Neuron (in vitro differentiated cells): ENCODE data around the gene MCTP2.
A peak's percentile ranks its signal among the peaks of the same experiment; 100 is the strongest.
"Not testable (repeated sequence)": the region's sequence is repeated elsewhere in the genome, so short reads cannot be mapped to it uniquely, and the experiment has no call there.

Source experiments
- H2AFZ ChIP-seq: one replicate; pipeline ENCODE4 v1.6.1; 2013; ENCODE audit warnings: low read depth, mild to moderate bottlenecking, inconsistent platforms, low read length, moderate library complexity
- H3K27me3 ChIP-seq: one replicate; pipeline ENCODE4 v1.6.1; 2013; ENCODE audit warnings: low read length; ENCODE audit not compliant: insufficient read depth
- H3K36me3 ChIP-seq: one replicate; pipeline ENCODE4 v1.6.1; 2013; ENCODE audit warnings: low read length; ENCODE audit not compliant: insufficient read depth
- H3K4me1 ChIP-seq: one replicate; pipeline ENCODE4 v1.6.1; 2013; ENCODE audit warnings: low read length; ENCODE audit not compliant: insufficient read depth
- H3K4me3 ChIP-seq: 2 replicates; pipeline ENCODE4 v1.5.1; 2013; ENCODE audit warnings: mild to moderate bottlenecking, low read length, moderate library complexity
- H3K9me3 ChIP-seq: one replicate; pipeline ENCODE4 v1.6.1; 2013; ENCODE audit warnings: low read length

The MCTP2 gene

DNA sequence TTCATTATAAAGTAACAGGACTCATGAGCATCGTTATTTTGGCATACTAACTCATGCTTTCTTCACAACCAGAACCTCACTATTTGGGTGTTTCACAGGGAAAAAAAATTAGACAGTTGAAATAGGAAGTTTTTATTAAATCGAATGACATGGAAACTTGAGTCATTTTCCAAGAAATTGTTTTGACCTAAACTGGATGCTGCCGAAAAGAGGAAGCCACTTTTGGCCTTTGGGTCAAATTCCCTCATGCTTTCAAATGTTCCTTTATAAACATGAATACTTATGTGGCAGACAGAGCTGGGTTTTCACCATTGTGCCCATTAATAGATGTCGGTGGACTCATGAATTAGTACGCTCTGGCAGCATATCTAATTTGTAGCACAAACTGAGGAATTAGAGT is 224.9 kb downstream of the MCTP2 start:
- no peak overlapping the region for H3K4me3 ChIP-seq
- no peaks in the 10 kb centered on the region for H3K27me3 ChIP-seq
- H3K9me3 ChIP-seq = no peaks in the 10 kb centered on the region
- no peak overlapping the region for H2AFZ ChIP-seq
- no peaks in the 10 kb centered on the region for H3K36me3 ChIP-seq
- peaks cover 19% of the 10 kb centered on the region for H3K4me1 ChIP-seq

DNA sequence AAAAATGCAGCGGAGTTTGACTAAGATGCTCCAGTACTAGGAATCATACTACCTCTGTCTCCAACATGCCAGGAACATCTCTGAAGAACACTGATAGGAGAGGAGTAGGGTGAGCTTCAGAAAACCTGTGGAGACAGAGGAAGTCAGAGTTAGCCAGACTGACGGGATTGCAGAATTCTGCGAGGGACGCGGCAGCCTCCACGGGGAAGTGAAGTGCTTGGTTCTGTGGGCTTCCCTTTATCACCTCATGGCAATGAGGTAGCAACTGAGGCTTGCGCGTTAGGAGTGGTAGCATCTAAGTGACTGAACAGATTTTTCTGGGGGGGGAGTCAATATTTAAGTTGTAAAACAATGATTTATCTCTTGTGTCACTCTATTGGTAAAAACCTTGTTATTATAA is 226.3 kb downstream of the MCTP2 start:
- Histone ChIP-seq H3K9me3 (no peaks in the 10 kb centered on the region), H2AFZ (no peak overlapping the region), H3K36me3 (no peaks in the 10 kb centered on the region), H3K4me1 (peaks cover 19% of the 10 kb centered on the region), H3K27me3 (no peaks in the 10 kb centered on the region), H3K4me3 (no peak overlapping the region)

DNA sequence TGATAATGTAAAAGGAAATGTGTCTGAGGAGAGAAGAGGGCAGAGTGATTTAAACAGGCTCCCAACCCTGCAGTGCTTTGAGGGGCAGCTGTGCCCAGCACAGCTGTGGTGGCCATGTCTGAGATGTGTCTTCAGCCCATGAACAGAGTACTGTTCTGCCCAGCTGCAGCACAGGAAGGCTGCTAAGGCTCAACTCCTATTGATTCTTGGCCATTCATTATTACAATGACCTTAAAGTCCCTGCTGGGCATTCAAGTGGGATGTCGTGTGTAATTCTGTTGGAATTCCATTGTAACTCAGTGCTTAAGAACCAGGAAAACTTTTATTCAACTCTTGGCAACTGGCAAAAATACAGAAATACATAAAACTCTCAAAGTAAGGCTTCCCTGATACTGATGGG is 229.3 kb downstream of the MCTP2 start:
- no peaks in the 10 kb centered on the region for H3K9me3 ChIP-seq
- no peak overlapping the region for H3K4me3 ChIP-seq
- H3K36me3 ChIP-seq = no peaks in the 10 kb centered on the region
- no peak overlapping the region for H2AFZ ChIP-seq
- peaks cover 19% of the 10 kb centered on the region for H3K4me1 ChIP-seq
- H3K27me3 ChIP-seq = no peaks in the 10 kb centered on the region

DNA sequence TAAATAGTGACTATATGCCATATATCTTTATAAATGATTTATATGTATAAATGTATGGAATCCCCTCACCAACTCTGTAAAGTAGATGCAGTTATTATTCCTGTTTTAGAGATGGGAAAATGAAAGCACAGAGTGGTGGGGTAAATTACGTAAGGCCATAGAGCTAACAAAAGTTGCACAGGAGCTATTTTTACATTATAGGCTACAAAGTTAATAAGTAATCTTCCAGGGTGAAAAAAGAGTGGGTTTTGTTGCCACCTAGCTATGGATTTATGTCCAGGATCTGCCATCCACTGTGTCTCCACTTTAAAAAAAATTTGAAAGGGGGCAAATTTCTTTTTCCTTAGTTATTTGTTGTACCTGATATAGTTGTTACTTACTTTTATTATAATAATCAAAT is 235.7 kb downstream of the MCTP2 start:
- no peak overlapping the region for H2AFZ ChIP-seq
- H3K4me1 ChIP-seq = no peaks in the 10 kb centered on the region
- no peaks in the 10 kb centered on the region for H3K36me3 ChIP-seq
- H3K9me3 ChIP-seq = no peaks in the 10 kb centered on the region
- H3K4me3 ChIP-seq = no peak overlapping the region
- H3K27me3 ChIP-seq = no peaks in the 10 kb centered on the region

- Histone ChIP-seq H3K9me3 (no peaks in the 10 kb centered on the region), H3K27me3 (no peaks in the 10 kb centered on the region), H2AFZ (no peak overlapping the region), H3K4me1 (no peaks in the 10 kb centered on the region), H3K36me3 (no peaks in the 10 kb centered on the region), H3K4me3 (no peak overlapping the region)
Measured at GRCh38 chr15:94470492-94470891, 239.1 kb downstream of the MCTP2 start.

DNA sequence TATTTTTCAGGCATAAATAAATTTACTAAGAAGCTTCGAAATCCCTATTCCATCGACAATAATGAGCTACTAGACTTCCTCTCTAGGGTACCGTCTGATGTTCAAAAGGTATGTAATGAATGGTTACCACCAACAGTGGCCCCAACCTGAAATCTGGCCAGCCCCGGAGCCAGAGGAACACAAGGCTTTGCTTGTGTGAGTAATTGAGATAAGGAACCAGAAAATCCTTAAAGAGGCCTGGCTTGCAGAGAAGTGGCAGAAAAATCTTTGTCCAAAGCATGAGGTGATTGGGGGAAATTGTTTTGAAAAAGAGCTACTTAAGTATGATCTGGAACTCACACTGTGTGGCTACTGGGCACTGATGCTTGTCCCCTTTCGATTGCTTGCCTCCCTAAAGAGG is 245.3 kb downstream of the MCTP2 start:
- Histone ChIP-seq H3K4me3 (no peak overlapping the region), H3K9me3 (no peaks in the 10 kb centered on the region), H3K27me3 (no peaks in the 10 kb centered on the region), H3K4me1 (no peaks in the 10 kb centered on the region), H3K36me3 (no peaks in the 10 kb centered on the region), H2AFZ (no peak overlapping the region)

- Histone ChIP-seq H3K36me3 (no peaks in the 10 kb centered on the region), H2AFZ (no peak overlapping the region), H3K27me3 (no peaks in the 10 kb centered on the region), H3K4me3 (no peak overlapping the region), H3K9me3 (no peaks in the 10 kb centered on the region), H3K4me1 (no peaks in the 10 kb centered on the region)
Measured at GRCh38 chr15:94477913-94478553, 246.7 kb downstream of the MCTP2 start.

DNA sequence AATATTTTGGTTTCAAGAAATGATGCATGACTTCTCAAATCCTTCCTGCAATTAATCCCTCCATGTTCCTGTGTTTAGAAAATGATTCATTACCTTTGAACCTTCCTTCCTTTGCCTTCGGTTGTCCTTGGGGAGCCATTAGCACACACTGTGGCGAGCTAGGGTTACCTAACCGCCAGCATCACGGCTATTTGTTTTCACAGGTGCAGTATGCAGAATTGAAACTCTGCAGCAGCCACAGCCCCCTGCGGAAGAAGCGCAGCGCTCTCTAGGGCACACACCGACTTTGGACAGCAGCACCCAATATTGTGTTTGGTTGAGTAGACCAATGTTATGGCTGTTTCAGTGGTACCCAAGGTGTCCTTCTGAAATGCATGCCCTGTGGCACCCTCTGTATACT is 247.4 kb downstream of the MCTP2 start:
- H3K4me1 ChIP-seq = no peaks in the 10 kb centered on the region
- H3K9me3 ChIP-seq = no peaks in the 10 kb centered on the region
- no peaks in the 10 kb centered on the region for H3K36me3 ChIP-seq
- H3K4me3 ChIP-seq = no peak overlapping the region
- H3K27me3 ChIP-seq = no peaks in the 10 kb centered on the region
- no peak overlapping the region for H2AFZ ChIP-seq

DNA sequence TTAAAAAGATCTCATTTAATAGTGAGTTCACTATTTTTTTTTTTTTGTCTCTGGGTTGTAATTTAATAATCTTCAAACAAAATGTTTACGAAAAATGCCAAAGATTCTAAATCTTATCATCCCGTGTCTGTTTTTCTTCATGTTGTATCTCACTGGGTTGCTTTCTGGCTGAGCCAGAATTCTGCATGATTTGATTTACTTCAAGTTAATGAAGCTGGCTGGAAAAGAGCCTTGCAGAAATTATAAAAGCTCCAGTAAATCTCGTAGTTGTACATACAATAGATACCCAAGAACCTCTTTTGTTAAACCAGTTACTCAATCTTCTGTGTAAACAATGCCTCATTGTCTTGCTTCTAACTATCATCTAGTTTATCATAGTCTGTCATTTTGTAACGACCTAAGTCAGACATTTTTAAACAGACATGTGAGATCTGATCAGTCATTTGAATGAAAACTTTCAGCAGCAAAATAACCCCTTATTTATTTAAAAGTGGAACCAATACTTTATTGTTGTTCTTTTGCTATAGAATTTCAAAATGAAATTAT is 249.0 kb downstream of the MCTP2 start:
- H3K36me3 ChIP-seq = no peaks in the 10 kb centered on the region
- peak overlapping the region; percentile 51 for H2AFZ ChIP-seq
- no peak overlapping the region for H3K4me3 ChIP-seq
- no peaks in the 10 kb centered on the region for H3K27me3 ChIP-seq
- H3K9me3 ChIP-seq = no peaks in the 10 kb centered on the region
- H3K4me1 ChIP-seq = no peaks in the 10 kb centered on the region

- no peaks in the 10 kb centered on the region for H3K9me3 ChIP-seq
- H2AFZ ChIP-seq = no peak overlapping the region
- no peak overlapping the region for H3K4me3 ChIP-seq
- no peaks in the 10 kb centered on the region for H3K4me1 ChIP-seq
- no peaks in the 10 kb centered on the region for H3K27me3 ChIP-seq
- H3K36me3 ChIP-seq = no peaks in the 10 kb centered on the region
Measured at GRCh38 chr15:94485148-94485719, 253.9 kb downstream of the MCTP2 start.

DNA sequence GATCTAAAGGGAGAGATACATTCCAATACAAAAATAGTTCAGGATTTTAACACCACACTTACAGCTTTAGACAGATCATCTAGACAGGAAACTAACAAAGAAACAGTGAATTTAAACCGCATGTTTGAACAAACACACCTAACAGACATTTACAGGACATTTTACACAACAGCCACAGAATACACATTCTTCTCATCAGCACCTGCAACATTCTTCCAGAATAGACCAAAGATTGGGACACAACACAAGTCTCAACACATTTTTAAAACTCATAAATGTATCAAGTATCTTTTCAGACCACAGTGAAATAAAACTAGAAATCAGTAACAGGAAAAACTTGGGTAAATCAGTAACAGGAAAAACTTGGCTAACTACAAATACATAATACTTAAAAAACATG is 256.3 kb downstream of the MCTP2 start:
- Histone ChIP-seq H3K9me3 (no peaks in the 10 kb centered on the region), H3K36me3 (no peaks in the 10 kb centered on the region), H3K4me1 (no peaks in the 10 kb centered on the region), H2AFZ (no peak overlapping the region), H3K27me3 (no peaks in the 10 kb centered on the region), H3K4me3 (no peak overlapping the region)

- Histone ChIP-seq H3K9me3 (no peaks in the 10 kb centered on the region), H3K27me3 (no peaks in the 10 kb centered on the region), H3K4me1 (no peaks in the 10 kb centered on the region), H3K4me3 (no peak overlapping the region), H2AFZ (no peak overlapping the region), H3K36me3 (no peaks in the 10 kb centered on the region)
Measured at GRCh38 chr15:94493176-94493575, 261.8 kb downstream of the MCTP2 start.

GRCh38 chr15:94493586-94493985 is 262.2 kb downstream of the MCTP2 start:
- H3K4me3 ChIP-seq, H3K9me3 ChIP-seq, H3K36me3 ChIP-seq, H2AFZ ChIP-seq, H3K4me1 ChIP-seq, H3K27me3 ChIP-seq: not testable (repeated sequence)

DNA sequence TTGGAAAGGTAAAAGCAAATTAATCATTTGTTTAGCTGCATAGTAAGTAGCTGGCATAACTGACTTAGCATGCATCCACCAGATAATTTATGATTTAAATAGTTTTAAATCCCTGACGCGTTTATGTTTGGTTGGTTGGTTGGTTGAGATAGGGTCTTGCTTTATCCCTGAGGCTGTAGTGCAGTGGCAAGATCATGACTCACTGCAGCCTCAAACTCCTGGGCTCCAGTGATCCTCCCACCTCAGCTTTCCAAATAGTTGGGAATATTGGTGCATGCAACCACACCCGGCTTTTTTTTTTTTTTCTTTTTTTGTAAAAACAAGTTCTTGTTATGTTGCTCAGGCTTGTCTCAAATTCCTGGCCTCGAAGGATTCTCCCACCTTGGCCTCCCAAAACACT is 263.4 kb downstream of the MCTP2 start:
- H3K4me1 ChIP-seq = no peaks in the 10 kb centered on the region
- no peak overlapping the region for H2AFZ ChIP-seq
- no peaks in the 10 kb centered on the region for H3K36me3 ChIP-seq
- H3K4me3 ChIP-seq = no peak overlapping the region
- no peaks in the 10 kb centered on the region for H3K9me3 ChIP-seq
- H3K27me3 ChIP-seq = no peaks in the 10 kb centered on the region
